GM06990 (cell line): ENCODE data around the gene VPS52.

ENCODE experiments used
- DNase-seq: peaks from one replicate; pipeline ENCODE4 v3.0.0-alpha.2; 2011; ENCODE audit not compliant: insufficient read length; ENCODE audit errors: extremely low read depth
- H3K27me3 ChIP-seq: replicated peaks from 2 replicates; pipeline ENCODE4 v1.6.0; 2011; ENCODE audit warnings: low read length; ENCODE audit not compliant: control insufficient read depth, insufficient read depth
- H3K36me3 ChIP-seq: 2 replicates; pipeline ENCODE4 v1.5.1; 2011; ENCODE audit warnings: low read length; ENCODE audit not compliant: control insufficient read depth, insufficient read depth
- H3K4me3 ChIP-seq: replicated peaks from 2 replicates; pipeline ENCODE4 v1.5.1; 2011; ENCODE audit warnings: low read depth, mild to moderate bottlenecking, control low read depth, low read length
- CTCF ChIP-seq: IDR thresholded peaks from 2 replicates; pipeline ENCODE4 v1.5.1; 2011; ENCODE audit warnings: low read length, control low read depth, mild to moderate bottlenecking, inconsistent platforms; ENCODE audit not compliant: insufficient read depth, poor library complexity, severe bottlenecking

VPS52 gene

GRCh38 chr6:33292996-33293682 is 21.5 kb upstream of the VPS52 start:
- Histone ChIP-seq H3K36me3 (peaks cover 10% of the 10 kb centered on the region), H3K4me3 (no peak overlapping the region), H3K27me3 (no peaks in the 10 kb centered on the region)
- no peak for DNase-seq
- TF ChIP-seq CTCF = no peak

GRCh38 chr6:33290459-33290858 is 18.8 kb upstream of the VPS52 start:
- Histone ChIP-seq H3K27me3 (no peaks in the 10 kb centered on the region), H3K36me3 (peaks cover 18% of the 10 kb centered on the region), H3K4me3 (peak overlapping the region; percentile 93)
- TF ChIP-seq CTCF = no peak
- no peak for DNase-seq

GRCh38 chr6:33289784-33290315 is 18.2 kb upstream of the VPS52 start:
- peaks cover 21% of the 10 kb centered on the region for H3K36me3 ChIP-seq
- H3K4me3 ChIP-seq = peak overlapping the region; percentile 93
- no peak for DNase-seq
- no peak for TF ChIP-seq CTCF
- H3K27me3 ChIP-seq = no peaks in the 10 kb centered on the region

- no peaks in the 10 kb centered on the region for H3K27me3 ChIP-seq
- peaks cover 20% of the 10 kb centered on the region for H3K36me3 ChIP-seq
- peak; percentile 84 for DNase-seq
- no peak for TF ChIP-seq CTCF
- peak within 1 kb of the TSS; percentile 93 for H3K4me3 ChIP-seq
Observed at GRCh38 chr6:33288921-33289783, 17.5 kb upstream of the VPS52 start, which contains the start of the genes PFDN6 and WDR46. TSS of gene PFDN6 (plus strand) at chr6:33289601. CDS start at chr6:33289857, 256 bp downstream. TSS of gene WDR46 (minus strand) at chr6:33289239. CDS start at chr6:33289170, 69 bp downstream.

- no peak for TF ChIP-seq CTCF
- Histone ChIP-seq H3K4me3 (peak overlapping the region; percentile 93), H3K36me3 (peaks cover 19% of the 10 kb centered on the region), H3K27me3 (no peaks in the 10 kb centered on the region)
- DNase-seq = no peak
Observed at GRCh38 chr6:33288141-33288920, 16.7 kb upstream of the VPS52 start.
